ENCODE measurements around the gene RPS6KC1.

- peak; percentile 70; the same call in 1 of the 2 replicates for TF ChIP-seq BACH1 (tag; IDR thresholded peaks at IDR 0.05)
- TF ChIP-seq, protein P1, sequence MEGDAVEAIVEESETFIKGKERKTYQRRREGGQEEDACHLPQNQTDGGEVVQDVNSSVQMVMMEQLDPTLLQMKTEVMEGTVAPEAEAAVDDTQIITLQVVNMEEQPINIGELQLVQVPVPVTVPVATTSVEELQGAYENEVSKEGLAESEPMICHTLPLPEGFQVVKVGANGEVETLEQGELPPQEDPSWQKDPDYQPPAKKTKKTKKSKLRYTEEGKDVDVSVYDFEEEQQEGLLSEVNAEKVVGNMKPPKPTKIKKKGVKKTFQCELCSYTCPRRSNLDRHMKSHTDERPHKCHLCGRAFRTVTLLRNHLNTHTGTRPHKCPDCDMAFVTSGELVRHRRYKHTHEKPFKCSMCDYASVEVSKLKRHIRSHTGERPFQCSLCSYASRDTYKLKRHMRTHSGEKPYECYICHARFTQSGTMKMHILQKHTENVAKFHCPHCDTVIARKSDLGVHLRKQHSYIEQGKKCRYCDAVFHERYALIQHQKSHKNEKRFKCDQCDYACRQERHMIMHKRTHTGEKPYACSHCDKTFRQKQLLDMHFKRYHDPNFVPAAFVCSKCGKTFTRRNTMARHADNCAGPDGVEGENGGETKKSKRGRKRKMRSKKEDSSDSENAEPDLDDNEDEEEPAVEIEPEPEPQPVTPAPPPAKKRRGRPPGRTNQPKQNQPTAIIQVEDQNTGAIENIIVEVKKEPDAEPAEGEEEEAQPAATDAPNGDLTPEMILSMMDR (IDR thresholded peaks at IDR 0.05 in 2 of 3, conservative IDR thresholded peaks at IDR 0.05 in 1 of 3; ENCODE audit: insufficient read depth in 2 of 3, low read depth in 1 of 3, low read length in 3 of 3): no peak
Measured at GRCh38 chr1:213051881-213052202, 801 bp downstream of the RPS6KC1 start.

Data from K562 (cell line).